ENCODE results near the gene IRF1.

Gene IRF1

DNA sequence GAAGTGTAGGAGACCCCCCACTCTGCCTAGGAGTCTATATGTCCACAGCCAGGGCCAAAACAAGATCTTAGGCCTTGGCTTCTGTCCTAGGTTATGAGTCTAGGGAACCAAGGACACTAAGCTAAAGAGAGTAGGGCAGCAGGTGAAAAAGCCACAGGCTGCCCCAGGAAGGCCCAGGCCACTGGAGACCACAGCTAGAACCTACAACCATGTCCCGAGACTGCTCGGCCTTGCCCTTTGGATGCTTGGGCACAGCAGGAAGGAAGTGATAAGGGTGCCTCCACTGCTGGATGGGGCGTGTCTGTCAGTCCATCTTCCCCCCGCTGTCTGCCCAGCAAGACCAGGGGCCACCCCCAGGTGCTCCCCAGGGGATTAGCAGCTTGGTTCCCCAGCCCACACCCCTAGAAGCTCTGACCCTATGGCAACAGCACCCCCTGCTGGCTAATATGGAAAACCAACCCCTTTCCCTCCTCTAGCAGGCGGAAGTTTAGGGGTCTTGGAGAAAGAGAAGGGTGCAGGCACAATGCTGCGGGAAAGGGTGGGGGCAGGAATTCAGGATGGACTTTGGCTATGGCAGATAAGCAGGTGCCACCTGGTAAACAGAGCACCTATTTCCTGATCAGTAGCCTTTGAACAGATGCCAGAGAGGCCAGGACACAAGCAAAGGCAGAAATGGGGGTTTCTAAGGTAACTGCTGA, 10.5 kb upstream of the IRF1 start:
- in situ Hi-C loops (cut with HindIII; ENCODE audit: low sequenced_read_pairs), result no loop called here
- no peak for DNase-seq (ENCODE audit: low read depth)
- no peak overlapping the region for H3K4me3 ChIP-seq (ENCODE audit: low read depth, low read length)
- TF ChIP-seq CTCF (IDR thresholded peaks at IDR 0.05; ENCODE audit: low read depth, low read length, missing control alignments), result peak; percentile 79

GRCh38 chr5:132500244-132500930, 9.8 kb upstream of the IRF1 start:
- DNase-seq (ENCODE audit: low read depth), result no peak
- in situ Hi-C loops (cut with HindIII; ENCODE audit: low sequenced_read_pairs), result no loop called here
- no peak overlapping the region for H3K4me3 ChIP-seq (ENCODE audit: low read depth, low read length)
- TF ChIP-seq CTCF (IDR thresholded peaks at IDR 0.05; ENCODE audit: low read depth, low read length, missing control alignments), result no peak

DNA sequence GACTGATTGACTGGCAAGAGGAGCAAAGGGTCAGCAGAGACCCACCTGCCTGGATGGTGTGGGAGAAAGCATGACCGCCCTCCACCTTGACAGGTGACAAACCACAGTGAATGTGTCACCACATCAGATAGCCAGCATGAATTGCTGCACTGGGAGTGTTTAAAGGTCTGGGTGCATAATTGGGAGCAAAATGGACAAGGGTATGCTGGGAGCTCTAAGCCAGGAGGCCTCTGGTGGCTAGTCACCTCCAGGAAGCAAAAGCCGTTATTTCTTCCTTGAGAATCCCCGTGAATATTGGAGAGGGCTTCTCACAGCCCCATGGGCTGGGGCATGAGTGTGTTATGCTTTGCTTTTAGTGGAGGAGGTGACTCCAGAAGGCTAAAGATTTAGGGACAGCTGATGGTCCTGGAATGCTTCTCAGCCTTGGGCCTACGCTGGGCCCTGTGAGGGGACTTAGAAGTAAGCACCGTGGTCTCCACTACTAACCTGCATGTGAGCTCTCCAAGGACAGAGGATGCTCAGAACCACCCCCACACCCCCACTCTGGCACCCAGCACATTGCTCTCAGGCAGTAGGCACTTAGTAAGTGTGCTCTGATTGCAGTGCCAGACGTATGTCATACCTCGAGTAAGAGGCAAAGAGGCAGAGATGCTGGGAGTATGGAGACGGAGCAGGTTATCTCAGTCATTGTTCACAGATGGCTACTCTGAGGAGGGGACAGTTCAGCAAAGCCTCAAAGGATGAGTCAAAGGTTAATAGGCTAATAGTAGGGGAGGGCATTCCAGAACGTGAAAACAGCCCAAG, 9.1 kb upstream of the IRF1 start:
- no peak for TF ChIP-seq CTCF (IDR thresholded peaks at IDR 0.05; ENCODE audit: low read depth, low read length, missing control alignments)
- in situ Hi-C loops (cut with HindIII; ENCODE audit: low sequenced_read_pairs), result no loop called here
- DNase-seq (ENCODE audit: low read depth), result no peak
- H3K4me3 ChIP-seq (ENCODE audit: low read depth, low read length), result no peak overlapping the region

DNA sequence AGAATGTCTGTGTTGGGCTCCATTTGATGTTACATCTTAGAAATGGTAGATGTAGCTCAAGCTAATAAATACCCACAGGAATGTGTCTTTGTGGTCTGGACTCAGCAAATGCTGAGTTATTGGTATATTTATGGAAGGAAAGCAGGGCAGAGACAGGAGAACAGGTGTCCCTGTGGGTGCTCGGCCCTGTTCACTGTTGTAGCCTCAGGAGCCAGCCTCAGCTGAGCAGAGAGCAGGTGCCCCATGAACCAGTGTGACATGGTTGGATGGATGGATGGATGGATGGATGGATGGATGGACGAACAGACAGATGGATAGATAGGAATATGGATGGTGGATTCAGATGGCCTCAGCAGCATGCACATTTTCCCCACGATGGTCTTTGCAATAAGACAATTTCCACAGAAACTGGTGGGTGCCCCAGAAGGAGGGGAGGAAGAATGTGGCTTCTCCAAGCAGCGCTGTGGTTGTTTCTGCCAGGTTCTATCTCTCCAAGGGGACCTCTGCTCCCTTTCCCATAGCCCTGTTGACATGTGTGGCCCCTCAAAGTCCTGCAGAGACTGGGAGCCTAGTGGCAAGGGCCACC, 8.2 kb upstream of the IRF1 start:
- in situ Hi-C loops (cut with HindIII; ENCODE audit: low sequenced_read_pairs), result no loop called here
- no peak for TF ChIP-seq CTCF (IDR thresholded peaks at IDR 0.05; ENCODE audit: low read depth, low read length, missing control alignments)
- DNase-seq (ENCODE audit: low read depth), result no peak
- H3K4me3 ChIP-seq (ENCODE audit: low read depth, low read length), result no peak overlapping the region

GRCh38 chr5:132498152-132498551, 7.6 kb upstream of the IRF1 start:
- no peak overlapping the region for H3K4me3 ChIP-seq (ENCODE audit: low read depth, low read length)
- DNase-seq (ENCODE audit: low read depth), result no peak
- TF ChIP-seq CTCF (IDR thresholded peaks at IDR 0.05; ENCODE audit: low read depth, low read length, missing control alignments), result no peak
- in situ Hi-C loops (cut with HindIII; ENCODE audit: low sequenced_read_pairs), result no loop called here

- in situ Hi-C loops (cut with HindIII; ENCODE audit: low sequenced_read_pairs), result no loop called here
- peak overlapping the region; percentile 45 for H3K4me3 ChIP-seq (ENCODE audit: low read depth, low read length)
- peak; percentile 94 for DNase-seq (ENCODE audit: low read depth)
- no peak for TF ChIP-seq CTCF (IDR thresholded peaks at IDR 0.05; ENCODE audit: low read depth, low read length, missing control alignments)
Measured at GRCh38 chr5:132497488-132497997, 7.0 kb upstream of the IRF1 start.
